Bronchial epithelial cell (primary cell): ENCODE data around the gene CCDC91. TPM values are rescaled to one million over a fixed set of nuclear protein-coding genes. Genes with fewer than 3 reads are reported as not detected.

ENCODE experiments used
- DNase-seq: peaks from one replicate; pipeline ENCODE4 v3.0.0-alpha.2; 2010; ENCODE audit warnings: low read depth
- FAIRE-seq: peaks from 2 replicates; lab custom pipeline; 2011; peaks lifted over from hg19 to GRCh38; lab: Jason Lieb, UNC
- H3K27me3 ChIP-seq: 2 replicates; pipeline ENCODE4 v1.5.1; 2011; ENCODE audit warnings: low read length; ENCODE audit not compliant: control insufficient read depth, insufficient read depth
- H3K36me3 ChIP-seq: 2 replicates; pipeline ENCODE4 v1.5.1; 2011; ENCODE audit warnings: low read length; ENCODE audit not compliant: control insufficient read depth, insufficient read depth
- H3K4me3 ChIP-seq: 2 replicates; pipeline ENCODE4 v1.5.1; 2011; ENCODE audit warnings: mild to moderate bottlenecking, low read depth, low read length, control low read depth
- CTCF ChIP-seq: IDR thresholded peaks from 2 replicates; pipeline ENCODE4 v1.5.1; 2011; ENCODE audit warnings: mild to moderate bottlenecking, moderate library complexity, low read length, control low read depth, inconsistent platforms; ENCODE audit not compliant: insufficient read depth, severe bottlenecking
- total RNA-seq: library from RNA; depleted of rRNA; stranded (reverse); fragments of >200 nt; gene quantifications from 2 replicates; pipeline ENCODE4 v1.2.1, GENCODE V29; 2014

CCDC91 gene
- total RNA-seq, 1 donor from 2014 or later, result 26.3 TPM

- Histone ChIP-seq H3K36me3 (no peaks in the 10 kb centered on the region), H3K4me3 (no peak overlapping the region), H3K27me3 (no peaks in the 10 kb centered on the region)
- TF ChIP-seq CTCF, result no peak
- no peak for FAIRE-seq
- no peak for DNase-seq
Measured at GRCh38 chr12:28218875-28219274, 28.6 kb downstream of the CCDC91 start.

GRCh38 chr12:28219827-28220226, 29.6 kb downstream of the CCDC91 start:
- Histone ChIP-seq H3K4me3 (no peak overlapping the region), H3K27me3 (no peaks in the 10 kb centered on the region), H3K36me3 (no peaks in the 10 kb centered on the region)
- DNase-seq (no peak), FAIRE-seq (no peak)
- TF ChIP-seq CTCF, result no peak

- no peak for TF ChIP-seq CTCF
- no peaks in the 10 kb centered on the region for H3K27me3 ChIP-seq
- no peak overlapping the region for H3K4me3 ChIP-seq
- H3K36me3 ChIP-seq, result no peaks in the 10 kb centered on the region
- FAIRE-seq, result no peak
- no peak for DNase-seq
Measured at GRCh38 chr12:28222081-28222700, 31.9 kb downstream of the CCDC91 start.

GRCh38 chr12:28223025-28223554, 32.8 kb downstream of the CCDC91 start:
- no peak for TF ChIP-seq CTCF
- H3K27me3 ChIP-seq, result no peaks in the 10 kb centered on the region
- DNase-seq, result no peak
- H3K4me3 ChIP-seq, result no peak overlapping the region
- FAIRE-seq, result no peak
- H3K36me3 ChIP-seq, result no peaks in the 10 kb centered on the region

GRCh38 chr12:28223858-28224257, 33.6 kb downstream of the CCDC91 start:
- FAIRE-seq, result no peak
- no peak for DNase-seq
- no peaks in the 10 kb centered on the region for H3K36me3 ChIP-seq
- no peak overlapping the region for H3K4me3 ChIP-seq
- no peak for TF ChIP-seq CTCF
- no peaks in the 10 kb centered on the region for H3K27me3 ChIP-seq

- H3K27me3 ChIP-seq, result no peaks in the 10 kb centered on the region
- no peaks in the 10 kb centered on the region for H3K36me3 ChIP-seq
- no peak for TF ChIP-seq CTCF
- no peak overlapping the region for H3K4me3 ChIP-seq
- DNase-seq, result no peak
- FAIRE-seq, result no peak
Measured at GRCh38 chr12:28226705-28227104, 36.4 kb downstream of the CCDC91 start.
